ENCODE measurements around the gene RNF215. TPM values are rescaled to one million over a fixed set of nuclear protein-coding genes. Genes with fewer than 3 reads are reported as not detected.
A peak's percentile ranks its signal among the peaks of the same experiment; 100 is the strongest.

RNF215 gene
- total RNA-seq, 2 experiments from 2014 or later, result 4.3 to 7.4 TPM

DNA sequence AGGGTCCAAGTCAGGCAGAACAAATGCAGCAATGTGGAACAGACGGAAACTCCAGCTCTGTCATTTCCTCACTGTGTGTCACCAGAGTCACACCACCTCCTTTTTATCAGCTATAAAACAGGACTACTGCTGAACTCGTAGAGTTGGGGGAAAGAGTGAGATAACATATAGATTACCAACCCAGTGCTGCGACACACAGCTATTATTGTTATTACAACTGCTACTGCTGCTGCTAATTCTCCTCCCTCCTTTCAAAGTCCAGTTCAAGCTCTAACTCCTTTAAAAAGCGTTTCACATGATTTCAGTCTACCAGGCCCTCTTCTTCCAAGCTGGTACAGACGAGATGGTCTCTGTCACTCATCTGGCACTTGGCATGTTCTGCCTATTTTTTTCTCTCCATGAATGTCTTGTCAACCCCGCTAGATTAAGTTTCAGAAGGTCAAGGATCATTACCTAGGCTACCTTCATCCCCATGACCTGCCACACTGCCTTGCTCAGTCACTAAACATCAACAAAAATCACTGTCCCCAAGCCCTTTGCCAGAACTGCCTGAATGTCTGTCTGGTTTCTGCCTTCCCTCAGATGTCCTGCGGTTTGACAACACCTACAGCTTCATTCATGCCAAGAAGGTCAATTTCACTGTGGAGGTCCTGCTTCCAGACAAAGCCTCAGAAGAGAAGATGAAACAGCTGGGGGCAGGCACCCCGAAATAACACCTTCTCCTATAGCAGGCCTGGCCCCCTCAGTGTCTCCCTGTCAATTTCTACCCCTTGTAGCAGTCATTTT, 34.7 kb upstream of the RNF215 start:
- H3K27ac Mint-ChIP-seq, result peak overlapping the region; percentile 97
- H3K36me3 Mint-ChIP-seq (ENCODE audit: low read depth), result peaks cover 55% of the 10 kb centered on the region
- peaks cover 43% of the 10 kb centered on the region for H3K4me1 Mint-ChIP-seq

DNA sequence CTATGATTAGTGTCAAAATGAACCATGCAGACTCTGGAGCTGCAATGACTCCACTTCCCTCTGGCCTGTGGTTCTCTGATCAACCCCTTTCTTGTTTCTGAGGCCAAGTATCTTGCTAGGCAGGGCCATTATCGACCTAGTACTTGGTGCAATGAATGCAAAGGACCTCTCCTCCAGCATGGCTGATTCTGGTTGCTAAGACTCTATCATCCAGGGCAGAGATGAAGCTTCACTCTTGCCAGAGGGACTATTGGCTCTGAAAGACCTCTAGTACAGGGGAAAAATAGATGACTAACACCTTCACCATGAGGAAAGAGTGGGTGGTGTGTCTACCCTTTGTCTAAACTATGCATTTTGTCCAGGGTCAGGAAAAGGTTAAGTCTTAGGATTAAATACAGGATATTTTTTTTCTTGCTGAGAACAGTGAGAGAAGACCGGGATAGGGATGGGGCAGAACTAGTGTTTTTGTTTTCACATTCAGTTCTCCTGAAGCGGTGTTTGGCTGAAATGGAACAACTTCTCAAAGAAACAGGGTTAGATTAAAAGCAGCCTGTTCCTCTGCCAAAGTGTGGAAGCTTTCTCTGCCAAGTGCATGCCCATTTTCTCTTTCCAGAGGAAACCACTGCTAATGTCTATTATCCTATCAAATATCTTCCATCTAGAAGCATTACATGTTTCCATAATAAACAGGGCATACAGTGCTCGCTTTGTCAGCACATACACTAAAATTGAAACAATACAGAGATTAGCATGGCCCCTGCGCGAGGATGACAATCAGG, 33.3 kb upstream of the RNF215 start:
- H3K4me1 Mint-ChIP-seq, result peaks cover 46% of the 10 kb centered on the region
- H3K27me3 Mint-ChIP-seq, result no peaks in the 10 kb centered on the region
- intact Hi-C loops (cut with DNase I, micrococcal nuclease), result loop anchor here (5.0 to 10.0 kb wide), 8 partner anchors 63 to 1616 kb away; partner anchors contain the start of genes CCDC157 (in 1 of the 2), DRG1 (in 1 of the 2), NF2 (in 1 of the 2) and PIK3IP1 (in 1 of the 2)
- H3K36me3 Mint-ChIP-seq (ENCODE audit: low read depth), result peaks cover 62% of the 10 kb centered on the region
- peak overlapping the region; percentile 69 for H3K27ac Mint-ChIP-seq
- DNase-seq, result no peak
- POLR2A ChIA-PET, result no interaction called here
- CTCF ChIA-PET, result interaction anchor here (0.5 to 7.2 kb wide), 8 partner anchors 16 to 165 kb away, joined by 3 to 50 read pairs (median 4); partner anchors contain the start of genes CASTOR1 and SEC14L2
- no peaks in the 10 kb centered on the region for H3K9me3 Mint-ChIP-seq (ENCODE audit: low read depth)
- no peak for ATAC-seq
- H3K4me3 Mint-ChIP-seq, result peak overlapping the region; percentile 11

More for the DNA sequence above, 34.7 kb upstream of the RNF215 start:
- intact Hi-C loops (cut with DNase I, micrococcal nuclease), result loop anchor here (5.0 to 10.0 kb wide), 8 partner anchors 65 to 1617 kb away; partner anchors contain the start of genes CCDC157 (in 1 of the 2), DRG1 (in 1 of the 2), NF2 (in 1 of the 2) and PIK3IP1 (in 1 of the 2)
- Mint-ChIP-seq H3K27me3 (no peaks in the 10 kb centered on the region), H3K4me3 (peak overlapping the region; percentile 93), H3K9me3 (ENCODE audit: low read depth) (no peaks in the 10 kb centered on the region)
- ATAC-seq (no peak), DNase-seq (no peak)
- ChIA-PET CTCF (interaction anchor here (0.8 to 7.2 kb wide), 11 partner anchors 9 to 333 kb away, joined by 3 to 90 read pairs (median 4); partner anchors contain the start of genes CASTOR1, PES1 and SEC14L2), POLR2A (interaction anchor here (0.8 to 1.1 kb wide), 3 partner anchors 9 to 25 kb away, joined by 3 to 7 read pairs (median 3); partner anchors contain the start of gene SEC14L2)

- H3K4me3 Mint-ChIP-seq, result no peak overlapping the region
- ATAC-seq, result no peak
- ChIA-PET CTCF (no interaction called here), POLR2A (no interaction called here)
- H3K27me3 Mint-ChIP-seq, result no peaks in the 10 kb centered on the region
- H3K36me3 Mint-ChIP-seq (ENCODE audit: low read depth), result peaks cover 61% of the 10 kb centered on the region
- intact Hi-C loops (cut with DNase I, micrococcal nuclease), result no loop called here
- H3K9me3 Mint-ChIP-seq (ENCODE audit: low read depth), result no peaks in the 10 kb centered on the region
- peak overlapping the region; percentile 38 for H3K27ac Mint-ChIP-seq
- DNase-seq, result no peak
- H3K4me1 Mint-ChIP-seq, result peaks cover 59% of the 10 kb centered on the region
Measured at GRCh38 chr22:30416837-30417236, 29.6 kb upstream of the RNF215 start.

DNA sequence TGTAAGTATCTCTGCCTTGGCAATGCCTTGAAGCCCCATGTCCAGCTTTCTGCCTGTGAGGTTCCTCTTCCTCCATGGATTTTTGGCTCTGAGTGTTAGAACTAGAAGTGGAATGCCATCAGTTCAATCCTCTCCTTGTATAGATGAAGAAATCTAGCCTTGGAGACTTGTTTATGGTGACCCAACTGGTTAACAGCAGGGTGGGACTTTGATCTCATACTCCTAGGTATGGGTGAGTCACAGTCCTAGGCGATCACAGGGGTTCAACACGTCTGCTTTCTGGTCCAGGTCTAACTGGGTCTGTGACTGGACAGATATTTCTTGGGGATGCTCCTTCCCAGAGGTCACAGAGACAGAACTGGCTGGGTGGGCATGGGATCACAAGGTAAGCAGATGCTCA, 29.2 kb upstream of the RNF215 start:
- no peak overlapping the region for H3K4me3 Mint-ChIP-seq
- peaks cover 57% of the 10 kb centered on the region for H3K4me1 Mint-ChIP-seq
- peaks cover 58% of the 10 kb centered on the region for H3K36me3 Mint-ChIP-seq (ENCODE audit: low read depth)
- intact Hi-C loops (cut with DNase I, micrococcal nuclease), result no loop called here
- no peak for ATAC-seq
- H3K27me3 Mint-ChIP-seq, result no peaks in the 10 kb centered on the region
- H3K27ac Mint-ChIP-seq, result peak overlapping the region; percentile 38
- ChIA-PET CTCF (no interaction called here), POLR2A (no interaction called here)
- DNase-seq, result no peak
- no peaks in the 10 kb centered on the region for H3K9me3 Mint-ChIP-seq (ENCODE audit: low read depth)

- POLR2A ChIA-PET, result interaction anchor here (0.8 kb wide), 1 partner anchor 12 kb away, joined by 3 read pairs; no protein-coding TSS in a partner anchor
- ATAC-seq (peak; percentile 31), DNase-seq (no peak)
- Mint-ChIP-seq H3K27ac (peak overlapping the region; percentile 79), H3K4me3 (no peak overlapping the region), H3K9me3 (ENCODE audit: low read depth) (no peaks in the 10 kb centered on the region), H3K4me1 (peaks cover 47% of the 10 kb centered on the region), H3K27me3 (no peaks in the 10 kb centered on the region), H3K36me3 (ENCODE audit: low read depth) (peaks cover 59% of the 10 kb centered on the region)
- intact Hi-C loops (cut with DNase I, micrococcal nuclease), result no loop called here
- CTCF ChIA-PET, result interaction anchor here (1.0 to 4.0 kb wide), 7 partner anchors 12 to 357 kb away, joined by 3 to 13 read pairs (median 5); partner anchors contain the start of genes MTFP1 and SEC14L2
Measured at GRCh38 chr22:30414525-30415047, 27.4 kb upstream of the RNF215 start.

GRCh38 chr22:30413745-30414524, 26.7 kb upstream of the RNF215 start:
- Mint-ChIP-seq H3K4me3 (no peak overlapping the region), H3K9me3 (ENCODE audit: low read depth) (no peaks in the 10 kb centered on the region), H3K4me1 (peaks cover 47% of the 10 kb centered on the region), H3K36me3 (ENCODE audit: low read depth) (peaks cover 58% of the 10 kb centered on the region), H3K27me3 (no peaks in the 10 kb centered on the region), H3K27ac (peak overlapping the region; percentile 79)
- ATAC-seq, result peak; percentile 61
- intact Hi-C loops (cut with DNase I, micrococcal nuclease), result no loop called here
- ChIA-PET CTCF (interaction anchor here (0.6 to 4.0 kb wide), 13 partner anchors 10 to 357 kb away, joined by 3 to 13 read pairs (median 4); partner anchors contain the start of genes MTFP1, RNF215 and SEC14L2), POLR2A (interaction anchor here (0.9 to 1.7 kb wide), 2 partner anchors 8 to 15 kb away, joined by 3 to 7 read pairs; no protein-coding TSS in a partner anchor)
- DNase-seq, result peak; percentile 48

- POLR2A ChIA-PET, result interaction anchor here (0.9 to 1.7 kb wide), 2 partner anchors 9 to 14 kb away, joined by 3 to 7 read pairs; no protein-coding TSS in a partner anchor
- Mint-ChIP-seq H3K4me3 (no peak overlapping the region), H3K36me3 (ENCODE audit: low read depth) (peaks cover 56% of the 10 kb centered on the region), H3K27ac (peak overlapping the region; percentile 79), H3K9me3 (ENCODE audit: low read depth) (no peaks in the 10 kb centered on the region), H3K27me3 (no peaks in the 10 kb centered on the region), H3K4me1 (peaks cover 52% of the 10 kb centered on the region)
- DNase-seq (no peak), ATAC-seq (no peak)
- CTCF ChIA-PET, result interaction anchor here (0.9 to 4.0 kb wide), 7 partner anchors 11 to 125 kb away, joined by 3 to 13 read pairs (median 5); partner anchors contain the start of genes MTFP1, RNF215 and SEC14L2
- intact Hi-C loops (cut with DNase I, micrococcal nuclease), result no loop called here
Measured at GRCh38 chr22:30413001-30413400, 25.8 kb upstream of the RNF215 start.

DNA sequence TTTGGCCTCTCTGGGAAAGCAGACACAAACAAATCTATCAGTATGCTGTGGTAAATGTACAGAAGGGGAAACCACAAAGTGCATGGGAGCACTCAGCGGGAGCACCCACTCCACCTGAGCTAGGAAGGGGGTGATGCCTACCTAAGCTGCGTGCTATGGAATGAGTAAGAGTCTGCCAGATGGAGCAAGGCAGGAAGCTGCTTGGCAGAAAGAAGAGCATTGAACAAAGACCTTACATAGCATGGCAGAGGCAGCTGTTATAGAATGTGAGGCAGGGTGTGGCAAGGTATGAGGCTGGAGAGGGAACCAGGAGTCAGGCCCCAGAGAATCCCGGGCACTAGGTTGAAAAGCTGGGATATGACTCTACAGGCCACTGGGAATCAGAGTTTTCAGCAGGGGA, 24.6 kb upstream of the RNF215 start:
- CTCF ChIA-PET, result interaction anchor here (0.6 to 4.0 kb wide), 7 partner anchors 12 to 468 kb away, joined by 3 to 13 read pairs (median 5); partner anchors contain the start of gene MTFP1
- POLR2A ChIA-PET, result interaction anchor here (1.1 to 1.6 kb wide), 2 partner anchors 10 to 12 kb away, joined by 3 to 10 read pairs; no protein-coding TSS in a partner anchor
- no peak overlapping the region for H3K4me3 Mint-ChIP-seq
- no peaks in the 10 kb centered on the region for H3K27me3 Mint-ChIP-seq
- DNase-seq, result no peak
- H3K9me3 Mint-ChIP-seq (ENCODE audit: low read depth), result no peaks in the 10 kb centered on the region
- H3K4me1 Mint-ChIP-seq, result peaks cover 52% of the 10 kb centered on the region
- ATAC-seq, result no peak
- intact Hi-C loops (cut with DNase I, micrococcal nuclease), result no loop called here
- H3K27ac Mint-ChIP-seq, result peak overlapping the region; percentile 15
- peaks cover 51% of the 10 kb centered on the region for H3K36me3 Mint-ChIP-seq (ENCODE audit: low read depth)

- peaks cover 25% of the 10 kb centered on the region for H3K4me1 Mint-ChIP-seq
- H3K27me3 Mint-ChIP-seq, result no peaks in the 10 kb centered on the region
- no peak for DNase-seq
- peak; percentile 69 for ATAC-seq
- intact Hi-C loops (cut with DNase I, micrococcal nuclease), result no loop called here
- H3K27ac Mint-ChIP-seq, result no peak overlapping the region
- H3K4me3 Mint-ChIP-seq, result no peak overlapping the region
- H3K9me3 Mint-ChIP-seq (ENCODE audit: low read depth), result no peaks in the 10 kb centered on the region
- ChIA-PET CTCF (interaction anchor here (0.6 to 1.6 kb wide), 5 partner anchors 16 to 264 kb away, joined by 3 to 5 read pairs (median 3); no protein-coding TSS in a partner anchor), POLR2A (no interaction called here)
- peaks cover 33% of the 10 kb centered on the region for H3K36me3 Mint-ChIP-seq (ENCODE audit: low read depth)
Measured at GRCh38 chr22:30408388-30409102, 21.3 kb upstream of the RNF215 start.

GRCh38 chr22:30406400-30406799, 19.2 kb upstream of the RNF215 start:
- POLR2A ChIA-PET, result no interaction called here
- Mint-ChIP-seq H3K27ac (no peak overlapping the region), H3K27me3 (no peaks in the 10 kb centered on the region), H3K9me3 (ENCODE audit: low read depth) (no peaks in the 10 kb centered on the region), H3K4me3 (no peak overlapping the region), H3K4me1 (peaks cover 14% of the 10 kb centered on the region), H3K36me3 (ENCODE audit: low read depth) (peaks cover 26% of the 10 kb centered on the region)
- no peak for DNase-seq
- no peak for ATAC-seq
- CTCF ChIA-PET, result interaction anchor here (0.6 to 2.5 kb wide), 6 partner anchors 12 to 96 kb away, joined by 3 to 7 read pairs (median 4); no protein-coding TSS in a partner anchor
- intact Hi-C loops (cut with DNase I, micrococcal nuclease), result no loop called here

All from activated CD4-positive, alpha-beta T cell treated with anti-CD3 and anti-CD28 coated beads for 36 hours (primary cell).